Amygdala (tissue), 56 donors: ENCODE data around the gene PLB1.

ENCODE experiments used
- DNase-seq, 56 donors: peaks; one replicate each; lab custom pipeline; 2025; lab: John Stamatoyannopoulos, UW

The PLB1 gene

DNA sequence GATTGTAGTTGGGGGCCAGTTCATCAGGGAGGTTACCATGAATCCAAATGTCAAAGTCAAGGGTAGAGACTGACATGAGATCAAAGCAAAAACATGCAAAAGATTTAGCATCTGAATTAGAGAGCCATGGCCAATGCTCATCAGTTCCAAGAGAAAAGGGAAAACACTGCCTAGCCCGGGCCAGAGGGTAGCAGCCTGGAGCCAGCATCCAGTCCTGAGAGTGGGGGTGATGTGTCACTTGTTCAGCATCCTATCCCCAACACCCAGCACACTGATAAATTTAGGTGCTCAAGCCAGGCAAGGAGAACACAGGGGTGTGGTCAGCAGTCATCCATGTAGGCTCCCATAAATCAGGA, 178.8 kb downstream of the PLB1 start:
- no peak for DNase-seq

DNA sequence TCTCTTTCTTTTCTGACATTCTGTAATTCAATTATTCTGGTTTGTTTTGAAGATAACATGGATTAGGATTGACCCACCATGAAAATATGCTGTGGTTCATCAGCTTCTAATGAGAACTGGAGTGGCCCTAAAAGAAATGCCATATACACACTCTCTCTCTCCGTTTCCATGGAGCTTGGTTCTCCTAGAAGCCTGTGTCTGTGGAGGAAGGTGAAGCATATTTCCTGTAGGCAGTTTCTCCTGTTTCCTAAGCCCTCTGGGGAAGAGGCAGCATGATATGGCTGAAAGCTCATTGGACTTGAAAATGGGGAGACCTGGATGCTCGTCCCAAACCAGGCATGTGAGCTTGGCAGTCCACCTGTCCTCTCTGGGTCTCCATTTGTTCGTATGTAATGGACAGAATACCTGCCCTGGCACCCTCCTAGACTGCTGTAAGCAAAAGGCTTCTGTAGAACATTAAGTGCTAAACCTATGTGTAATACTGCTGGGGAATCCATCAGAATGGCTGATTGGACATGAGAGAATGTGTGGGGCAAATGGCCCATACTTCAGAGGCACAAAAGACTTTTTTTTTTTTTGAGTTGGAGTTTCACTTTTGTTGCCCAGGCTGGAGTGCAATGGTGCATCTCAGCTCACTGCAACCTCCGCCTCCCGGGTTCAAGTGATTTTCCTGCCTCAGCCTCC, 180.4 kb downstream of the PLB1 start:
- peak in 3 of 56 donors; percentile 4 to 15 (median 13) for DNase-seq

DNA sequence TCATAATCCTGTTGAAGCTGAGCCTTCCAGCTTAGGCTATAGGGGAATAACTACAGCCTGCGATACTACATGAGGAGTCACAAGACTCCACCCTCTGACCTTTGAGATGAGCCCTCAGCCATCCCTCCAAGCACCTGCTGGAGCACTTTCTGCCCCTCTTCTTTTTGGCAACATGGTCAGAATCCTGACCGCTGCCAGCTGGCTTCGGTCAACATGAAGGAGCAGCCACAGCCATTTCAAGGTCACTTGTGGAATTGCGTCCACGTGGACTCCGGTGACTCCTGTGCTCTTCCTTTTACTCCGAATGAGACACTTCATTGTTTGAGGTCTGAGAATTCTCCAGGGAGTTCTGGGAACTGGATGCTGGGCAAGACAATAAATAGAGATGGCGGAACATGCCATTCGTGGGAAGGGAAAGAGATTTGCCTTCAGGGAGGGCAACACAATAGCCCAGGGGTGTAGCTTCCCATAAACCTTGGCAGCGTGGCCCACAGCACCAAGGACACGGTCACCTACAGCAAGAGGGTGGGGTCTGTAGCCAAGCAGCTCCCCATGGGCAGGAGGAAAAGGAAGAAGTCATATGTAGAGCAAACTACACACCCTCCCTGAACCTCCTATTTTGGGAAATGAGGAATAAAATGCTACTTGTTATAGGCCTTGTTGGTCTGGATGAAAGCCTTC, 182.5 kb downstream of the PLB1 start:
- DNase-seq = no peak

- no peak for DNase-seq
Observed at GRCh38 chr2:28678944-28679343, 183.1 kb downstream of the PLB1 start.

DNA sequence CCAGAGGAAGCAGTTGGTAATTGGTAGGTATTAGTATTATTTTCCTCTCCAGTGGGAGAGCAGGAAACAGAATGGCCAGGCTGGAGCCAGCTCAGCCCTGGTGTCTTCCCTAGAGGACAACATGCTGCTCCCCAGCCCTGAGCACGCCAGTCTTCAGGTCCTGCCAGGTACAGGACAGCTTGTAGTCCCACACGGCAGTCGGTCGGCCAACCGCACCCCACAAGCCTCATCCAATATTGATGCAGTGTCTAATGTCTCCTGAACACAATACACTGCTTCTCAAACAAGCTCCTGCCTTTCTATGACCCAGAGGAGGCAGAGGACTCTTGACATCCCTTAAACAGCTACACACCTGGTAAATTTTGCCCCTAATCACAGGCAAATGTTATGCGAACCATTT, 184.8 kb downstream of the PLB1 start:
- no peak for DNase-seq

DNA sequence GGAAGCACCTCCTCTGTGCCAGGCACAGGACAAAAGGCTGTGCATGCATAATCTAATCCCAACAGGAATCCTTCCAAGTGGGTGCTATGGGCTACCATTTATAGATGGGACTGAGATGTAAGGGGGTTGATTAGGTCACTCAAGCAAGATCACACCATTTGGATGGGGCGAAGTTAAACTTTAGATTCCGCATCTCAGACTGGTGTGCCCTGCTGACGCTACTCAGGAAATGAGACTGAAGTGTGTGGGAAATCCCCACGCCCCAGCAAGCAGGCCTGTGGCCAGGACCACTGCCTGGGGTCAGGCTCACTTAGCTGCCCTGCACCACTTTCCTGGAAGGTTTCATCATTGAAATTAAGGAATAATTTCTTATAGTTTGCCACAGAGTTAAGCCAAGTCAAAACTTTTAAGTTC, 185.3 kb downstream of the PLB1 start:
- peak in 15 of 56 donors; percentile 3 to 44 (median 13) for DNase-seq

DNA sequence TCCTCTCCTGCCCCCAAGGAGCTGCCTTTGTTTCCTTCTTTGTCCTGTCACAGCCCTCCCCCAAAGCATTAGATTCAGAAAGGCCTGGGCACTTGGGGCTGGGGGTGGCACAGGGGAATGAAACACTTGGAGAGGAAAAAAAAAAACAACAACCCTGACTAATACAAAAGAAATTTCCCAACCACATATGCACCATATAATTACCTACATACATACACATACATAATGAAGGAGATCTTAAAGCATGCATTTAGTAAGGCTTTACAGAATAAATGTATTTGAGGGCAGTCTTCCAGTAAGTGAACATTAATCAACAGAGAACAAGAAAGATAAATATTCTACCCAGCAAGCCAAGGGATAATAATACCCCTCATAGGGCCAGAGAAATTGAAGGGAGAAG, 185.7 kb downstream of the PLB1 start:
- DNase-seq = no peak

DNA sequence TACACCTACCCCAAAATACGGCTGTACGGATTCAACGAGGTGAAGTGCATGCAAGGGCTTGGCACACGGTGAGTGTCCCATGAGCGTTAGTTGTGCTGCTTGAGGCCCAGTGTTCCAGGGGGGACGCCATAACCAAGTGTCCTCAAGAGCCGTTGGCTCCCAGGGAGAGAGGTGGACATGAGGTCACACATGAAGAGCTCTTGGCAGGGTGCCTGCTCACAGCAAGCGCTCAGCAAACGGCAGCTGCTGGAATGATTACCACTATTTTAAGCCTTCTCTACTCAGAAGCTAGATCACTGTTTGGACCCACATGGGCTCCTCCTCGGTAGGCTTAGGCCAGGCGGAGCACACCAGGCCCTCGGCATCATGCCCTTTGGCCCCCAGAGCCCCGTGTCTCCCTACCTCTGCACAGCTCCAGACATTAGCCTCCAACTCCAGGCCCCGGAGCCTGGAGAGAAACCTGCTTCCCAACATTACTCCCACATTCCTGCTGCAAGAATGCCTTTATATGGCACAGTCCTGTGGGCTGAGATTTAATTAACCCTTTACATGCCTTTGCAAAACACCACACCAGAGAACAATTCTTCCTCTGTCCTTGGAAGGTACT, 187.3 kb downstream of the PLB1 start:
- DNase-seq = peak in 18 of 56 donors; percentile 8 to 73 (median 18)

DNA sequence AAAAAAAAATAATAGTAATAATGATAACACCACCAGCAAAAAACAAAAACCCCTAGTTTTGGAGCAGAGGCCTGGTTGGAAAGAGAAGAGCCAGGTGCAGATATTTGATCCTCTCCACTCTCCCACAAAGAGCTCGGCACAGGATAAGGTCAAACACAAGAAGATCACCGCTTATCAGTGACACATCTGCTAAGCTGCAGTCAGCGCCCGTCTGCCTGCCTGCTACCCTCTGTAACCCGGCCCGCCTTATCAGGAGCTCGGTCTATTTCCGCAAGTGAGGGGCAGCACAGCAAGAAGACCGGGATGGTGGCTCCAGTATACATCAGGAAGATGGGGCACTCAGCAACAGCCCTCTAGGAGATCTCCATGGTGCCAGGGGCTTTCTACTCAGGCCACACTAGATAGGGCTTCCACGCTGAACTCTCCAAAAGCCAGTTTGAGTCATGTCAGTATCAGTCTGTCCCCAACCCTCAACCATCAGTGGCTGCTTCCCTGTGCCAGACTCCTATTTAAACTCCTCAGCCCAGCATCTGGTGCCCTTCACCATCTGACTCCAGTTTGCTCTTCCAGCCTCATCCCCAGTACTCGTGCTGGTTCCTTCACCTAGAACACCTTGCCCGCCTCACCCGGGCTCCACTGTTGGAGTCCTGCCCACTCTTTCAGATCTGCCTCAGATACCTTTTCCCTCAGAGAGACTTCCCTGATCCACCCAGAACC, 188.4 kb downstream of the PLB1 start:
- no peak for DNase-seq

DNA sequence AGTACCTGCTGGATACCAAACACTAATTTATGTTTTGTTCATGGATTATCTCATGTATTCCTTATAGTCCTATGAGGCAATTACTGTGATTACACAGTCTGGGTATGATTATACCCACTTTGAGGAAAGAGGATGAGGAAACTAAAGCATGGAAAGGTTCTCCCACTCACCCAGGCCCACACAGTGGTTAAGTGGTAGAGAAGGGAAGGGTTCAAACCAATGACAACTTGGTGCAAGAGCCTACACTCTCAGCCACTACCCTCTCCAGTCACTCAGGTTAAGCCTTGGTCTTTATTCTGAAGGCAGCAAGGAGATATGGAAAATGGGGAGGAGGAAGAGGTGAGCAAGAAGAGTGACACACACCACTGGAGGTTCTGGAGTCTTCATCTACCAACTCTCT, 191.3 kb downstream of the PLB1 start:
- DNase-seq = no peak

- no peak for DNase-seq
Observed at GRCh38 chr2:28687640-28688385, 192.0 kb downstream of the PLB1 start.

DNA sequence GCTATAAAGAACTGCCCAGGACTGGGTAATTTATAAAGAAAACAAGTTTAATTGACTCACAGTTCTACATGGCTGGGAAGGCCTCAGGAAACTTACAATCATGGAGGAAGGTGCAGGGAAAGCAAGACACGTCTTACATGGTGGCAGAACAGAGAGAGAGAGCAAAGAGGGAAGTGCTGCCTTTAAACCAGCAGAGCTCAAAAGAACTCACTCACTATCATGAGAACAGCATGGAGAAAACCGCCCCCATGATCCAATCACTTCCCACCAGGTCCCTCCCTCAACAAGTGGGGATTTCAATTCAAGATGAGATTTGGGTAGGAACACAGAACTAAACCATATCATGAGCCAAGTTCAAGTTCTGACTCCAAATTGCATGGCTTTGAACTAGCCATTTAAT, 193.0 kb downstream of the PLB1 start:
- no peak for DNase-seq

DNA sequence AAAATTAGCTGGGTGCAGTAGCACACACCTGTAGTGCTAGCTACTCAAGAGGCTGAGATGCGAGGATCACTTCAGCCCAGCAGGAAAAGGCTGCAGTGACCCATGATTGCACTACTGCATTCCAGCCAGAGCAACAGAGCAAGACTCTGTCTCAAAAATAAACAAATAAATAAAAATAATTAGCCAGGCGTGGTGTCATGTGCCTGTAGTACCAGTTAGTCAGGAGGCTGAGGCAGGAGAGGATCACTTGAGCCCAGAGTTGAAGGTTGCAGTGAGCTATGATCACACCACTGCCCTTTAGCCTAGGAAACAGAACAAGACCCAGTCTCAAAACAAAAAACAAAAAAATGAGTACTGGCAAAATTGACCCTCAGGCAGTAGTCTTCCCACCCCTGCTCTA, 193.9 kb downstream of the PLB1 start:
- DNase-seq = no peak

GRCh38 chr2:28692411-28692810, 196.6 kb downstream of the PLB1 start:
- DNase-seq = no peak

DNA sequence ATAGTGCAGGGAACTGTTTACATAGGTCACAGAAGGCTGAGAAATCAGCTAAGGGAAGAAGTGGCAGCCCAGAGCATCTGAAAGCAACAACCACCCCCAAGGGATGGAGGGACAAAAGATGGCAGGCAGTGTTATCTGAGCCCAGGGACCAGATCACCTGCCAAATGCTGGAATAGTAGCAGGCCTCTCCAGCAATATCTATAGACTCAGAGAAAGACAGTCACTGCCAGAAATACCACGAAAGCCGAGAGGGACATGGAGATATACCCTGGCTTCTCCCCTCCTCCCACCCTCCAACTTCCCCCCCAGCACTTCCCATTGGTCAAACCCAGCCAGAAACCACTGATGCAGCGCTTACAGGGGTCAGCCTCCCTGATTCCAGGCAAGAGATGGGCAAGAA, 197.4 kb downstream of the PLB1 start:
- no peak for DNase-seq
